HG03159 (cell line): ENCODE results near the gene SHROOM2.
A peak's percentile ranks its signal among the peaks of the same experiment; 100 is the strongest.

Experiments used
- ATAC-seq: cut with Tn5 transposase; IDR thresholded peaks from one replicate; pipeline ENCODE4 v1.9.1; 2021; ENCODE audit warnings: mild to moderate bottlenecking, moderate library complexity; ENCODE audit not compliant: unreplicated experiment

Gene SHROOM2

GRCh38 chrX:9935436-9935835 is 149.2 kb downstream of the SHROOM2 start:
- no peak for ATAC-seq

- ATAC-seq, result no peak
Observed at GRCh38 chrX:9937761-9938160, 151.5 kb downstream of the SHROOM2 start.

DNA sequence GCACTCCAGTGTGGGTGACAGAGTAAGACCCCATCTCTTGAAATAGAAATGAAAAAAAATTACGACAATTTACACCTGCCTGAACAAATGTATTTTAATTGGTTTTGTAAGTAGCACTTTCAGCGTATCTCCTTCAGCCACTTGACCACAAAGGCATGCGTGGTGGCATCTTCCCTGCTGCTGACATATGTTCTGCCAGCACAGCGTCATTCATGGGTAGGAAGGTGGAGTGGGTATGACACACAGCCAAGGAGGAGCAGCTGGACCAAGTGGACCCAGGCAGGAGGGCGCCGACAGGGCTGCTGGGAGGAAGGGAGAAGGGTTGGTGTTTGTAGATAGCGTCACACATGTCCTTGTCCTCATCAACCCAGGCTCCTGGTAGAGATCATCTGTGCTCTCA is 152.3 kb downstream of the SHROOM2 start:
- ATAC-seq, result no peak

- ATAC-seq, result no peak
Observed at GRCh38 chrX:9940421-9940820, 154.2 kb downstream of the SHROOM2 start.

- ATAC-seq, result peak; percentile 91
Observed at GRCh38 chrX:9942086-9942485, 155.9 kb downstream of the SHROOM2 start.

DNA sequence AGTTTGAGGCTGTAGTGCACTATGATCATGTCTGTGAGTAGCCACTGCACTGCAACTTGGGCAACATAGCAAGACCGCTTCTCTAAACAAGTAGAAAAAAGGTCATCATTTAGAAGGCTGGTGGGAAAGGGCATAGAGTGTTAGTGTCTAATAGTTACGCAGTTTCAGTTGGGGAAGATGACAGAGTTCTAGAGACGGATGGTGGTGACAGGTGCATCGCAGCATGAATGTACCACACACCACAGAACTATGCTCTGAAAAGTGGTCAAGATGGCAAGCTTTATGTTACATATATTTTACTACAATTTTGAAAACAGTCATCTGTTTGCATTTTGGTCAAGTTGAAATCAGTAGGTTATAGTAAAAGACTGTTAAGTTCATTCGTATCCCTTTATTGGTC is 157.2 kb downstream of the SHROOM2 start:
- ATAC-seq, result no peak

- ATAC-seq, result no peak
Observed at GRCh38 chrX:9947131-9947794, 161.0 kb downstream of the SHROOM2 start.

- no peak for ATAC-seq
Observed at GRCh38 chrX:9948406-9948805, 162.2 kb downstream of the SHROOM2 start.

DNA sequence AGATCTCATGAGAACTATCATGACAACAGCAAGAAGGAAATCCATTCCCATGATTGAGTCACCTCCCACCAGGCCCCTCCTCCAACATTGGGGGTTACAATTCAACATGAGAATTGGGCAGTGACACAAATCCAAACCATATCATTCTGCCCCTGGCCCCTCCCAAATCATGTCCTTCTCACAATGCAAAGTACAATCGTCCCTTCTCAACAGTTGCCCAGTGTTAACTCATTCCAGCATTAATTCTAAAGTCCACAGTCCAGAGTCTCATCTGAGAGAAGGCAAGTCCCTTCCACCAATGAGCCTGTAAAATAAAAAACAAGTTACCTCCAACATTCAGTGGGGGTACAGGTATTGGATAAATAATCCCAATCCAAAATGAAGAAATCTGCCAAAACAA is 166.1 kb downstream of the SHROOM2 start:
- ATAC-seq, result no peak

- no peak for ATAC-seq
Observed at GRCh38 chrX:9953396-9953795, 167.2 kb downstream of the SHROOM2 start.

DNA sequence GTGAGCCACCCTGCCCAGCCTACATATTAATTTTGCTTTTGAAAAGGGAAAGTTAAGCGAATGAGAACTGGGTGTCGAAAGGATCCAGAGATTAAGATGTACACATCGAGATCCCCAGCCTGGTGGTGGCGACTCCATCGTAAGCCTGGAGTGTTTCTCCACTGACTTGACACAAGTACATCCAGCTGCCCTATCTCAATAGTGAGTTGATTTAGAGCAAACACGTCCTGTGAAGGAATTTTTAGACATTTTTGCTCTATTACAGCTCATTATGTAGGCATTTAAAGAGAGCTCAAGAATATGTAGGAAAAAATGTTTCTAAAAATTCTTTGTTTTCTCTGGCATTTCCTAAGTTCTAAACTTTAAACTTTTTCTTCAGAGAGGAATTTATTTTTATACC is 169.3 kb downstream of the SHROOM2 start:
- ATAC-seq, result no peak

- ATAC-seq, result no peak
Observed at GRCh38 chrX:9957743-9958142, 171.5 kb downstream of the SHROOM2 start.

GRCh38 chrX:9958183-9958582 is 172.0 kb downstream of the SHROOM2 start:
- ATAC-seq, result no peak

- no peak for ATAC-seq
Observed at GRCh38 chrX:9961750-9962149, 175.5 kb downstream of the SHROOM2 start.

DNA sequence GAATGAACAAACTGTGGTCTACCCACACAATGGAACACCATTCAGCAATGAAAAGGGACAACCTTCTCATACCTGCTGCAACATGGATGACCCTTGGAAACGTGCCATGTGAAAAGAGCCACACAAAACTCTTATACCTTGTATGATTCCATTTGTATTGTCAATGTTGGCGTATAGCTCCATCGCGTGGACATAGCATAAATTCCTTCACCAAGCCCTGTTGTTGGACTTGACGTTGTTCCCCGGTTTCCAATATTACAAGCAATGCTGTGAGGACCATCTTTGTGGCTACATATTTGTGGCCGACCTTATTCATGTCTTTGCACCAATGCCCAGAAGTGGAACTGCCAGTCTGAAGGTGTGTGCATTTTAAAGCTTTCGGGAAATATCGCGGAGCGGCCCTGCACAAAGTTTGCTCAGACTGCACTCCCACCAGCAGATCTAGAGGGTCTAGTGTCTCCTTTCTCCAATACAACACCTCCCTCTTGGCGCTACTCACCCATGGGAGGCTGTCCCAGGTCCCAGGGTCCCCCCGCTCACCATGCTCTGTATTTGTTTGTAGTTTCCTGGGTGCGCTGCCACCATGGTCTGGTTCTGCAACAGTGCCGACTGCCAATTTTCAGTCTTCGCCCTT is 180.7 kb downstream of the SHROOM2 start, which contains the start of gene CLDN34:
Gene CLDN34, plus strand, starts transcription at position 584 of the 634 bp plus-strand sequence. Its CDS starts 0 bp downstream, at position 584.
- ATAC-seq, result no peak

DNA sequence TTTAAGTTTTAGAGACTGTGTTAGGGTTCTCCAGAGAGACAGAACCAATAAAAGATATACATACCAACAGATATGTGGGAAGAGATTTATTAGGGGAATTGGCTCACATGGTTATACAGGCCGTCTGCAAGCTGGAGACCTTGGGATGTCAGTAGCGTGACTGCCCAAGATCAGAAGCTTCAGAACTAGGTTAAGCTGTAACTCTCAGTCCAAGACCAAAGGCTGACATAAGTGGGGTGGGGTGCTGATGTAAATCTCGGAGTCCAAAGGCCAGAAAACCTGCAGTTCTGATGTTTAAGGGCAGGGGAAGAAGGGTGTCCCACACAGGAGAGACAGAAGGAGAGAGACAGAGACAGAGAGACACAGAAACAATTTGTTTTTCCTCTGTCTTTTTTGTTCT is 191.4 kb downstream of the SHROOM2 start:
- no peak for ATAC-seq

GRCh38 chrX:9980401-9980800 is 194.2 kb downstream of the SHROOM2 start:
- ATAC-seq, result no peak

GRCh38 chrX:9980927-9981326 is 194.7 kb downstream of the SHROOM2 start:
- ATAC-seq, result no peak

GRCh38 chrX:9983441-9983840 is 197.2 kb downstream of the SHROOM2 start:
- ATAC-seq, result no peak

DNA sequence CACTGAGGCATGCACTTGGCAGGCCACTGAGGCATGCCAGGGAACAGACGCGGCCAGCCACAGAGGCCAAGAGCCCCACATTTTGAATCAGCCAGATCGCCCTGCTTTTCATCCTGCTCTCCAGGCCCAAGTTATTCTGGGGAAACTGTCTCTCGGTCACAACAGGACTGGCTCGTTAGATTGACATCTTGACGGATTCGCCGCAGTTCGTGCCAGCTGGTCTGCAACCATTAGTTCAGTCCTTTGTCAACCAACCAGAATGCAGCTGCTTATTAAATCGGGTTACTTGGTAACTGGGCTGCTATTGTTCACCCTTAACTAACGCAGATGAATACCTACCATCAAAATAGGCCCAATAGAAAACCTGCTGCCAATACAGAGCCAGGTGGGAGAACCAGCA is 197.6 kb downstream of the SHROOM2 start:
- ATAC-seq, result no peak

- no peak for ATAC-seq
Observed at GRCh38 chrX:9988762-9989161, 202.5 kb downstream of the SHROOM2 start.

DNA sequence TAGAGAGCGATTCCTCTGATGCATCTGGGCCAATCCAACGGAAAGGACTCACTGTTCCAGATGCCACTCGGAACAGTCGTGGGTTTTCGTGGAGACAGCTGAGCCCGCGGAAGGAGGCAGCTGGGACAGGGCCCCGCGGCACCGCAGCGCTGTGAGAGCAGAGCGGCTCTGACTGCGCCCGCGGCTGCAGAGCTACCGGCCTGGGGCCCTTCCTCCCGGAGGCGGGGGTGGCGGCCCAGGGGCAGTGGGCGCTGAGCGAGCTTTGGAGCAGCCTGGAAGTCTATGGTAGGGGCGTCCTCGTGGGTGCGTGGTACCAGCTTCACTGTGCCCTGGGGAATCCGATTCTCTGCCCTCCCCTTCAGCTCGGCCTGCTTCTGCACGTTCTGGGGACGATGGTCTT is 205.8 kb downstream of the SHROOM2 start:
- ATAC-seq, result no peak

GRCh38 chrX:9992724-9993123 is 206.5 kb downstream of the SHROOM2 start:
- ATAC-seq, result no peak
